Superior temporal gyrus (tissue), 1 donor: ENCODE measurements around the gene DUSP6.

Experiments
- DNase-seq: peaks from one replicate; pipeline ENCODE4 v3.0.0-alpha.2; 2016; ENCODE audit errors: extremely low spot score

Gene DUSP6

DNA sequence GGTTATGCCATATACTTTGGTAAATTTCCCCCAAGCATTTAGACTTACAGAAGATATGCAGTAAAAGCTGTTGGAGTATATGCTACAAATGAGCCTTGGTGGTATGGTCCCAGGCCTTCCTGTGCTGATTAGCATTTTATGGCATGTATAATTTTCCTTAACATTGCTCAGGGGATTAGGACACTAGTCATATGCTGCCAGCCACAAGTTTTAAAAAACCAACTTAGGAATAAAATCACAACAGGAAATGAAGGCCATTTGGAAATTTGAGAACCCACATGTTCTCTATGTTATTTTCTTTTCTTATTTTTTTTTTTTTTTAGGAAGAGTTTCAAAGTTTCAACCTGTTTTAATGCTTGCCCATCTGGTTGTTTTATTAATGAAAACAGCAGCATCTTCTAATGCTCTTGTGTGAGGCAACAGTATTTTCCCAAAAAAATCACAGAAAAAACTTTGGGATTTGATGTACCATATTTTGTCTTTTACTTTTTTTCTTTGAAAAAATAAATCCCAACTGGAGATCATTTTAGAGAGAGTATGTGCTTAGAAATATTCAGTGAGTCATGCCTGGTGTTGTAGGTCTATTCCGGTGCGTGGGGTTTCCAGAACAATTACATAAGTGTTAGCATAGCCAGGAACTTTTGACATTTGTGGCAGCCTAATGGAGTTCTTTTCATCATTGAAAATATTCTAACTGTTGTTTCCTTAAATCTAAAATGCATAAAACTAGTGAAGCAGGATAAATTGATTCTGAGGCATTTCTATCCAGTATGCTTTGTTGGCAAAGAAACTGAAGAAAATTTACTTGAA is 21.7 kb upstream of the DUSP6 start:
- DNase-seq: no peak

DNA sequence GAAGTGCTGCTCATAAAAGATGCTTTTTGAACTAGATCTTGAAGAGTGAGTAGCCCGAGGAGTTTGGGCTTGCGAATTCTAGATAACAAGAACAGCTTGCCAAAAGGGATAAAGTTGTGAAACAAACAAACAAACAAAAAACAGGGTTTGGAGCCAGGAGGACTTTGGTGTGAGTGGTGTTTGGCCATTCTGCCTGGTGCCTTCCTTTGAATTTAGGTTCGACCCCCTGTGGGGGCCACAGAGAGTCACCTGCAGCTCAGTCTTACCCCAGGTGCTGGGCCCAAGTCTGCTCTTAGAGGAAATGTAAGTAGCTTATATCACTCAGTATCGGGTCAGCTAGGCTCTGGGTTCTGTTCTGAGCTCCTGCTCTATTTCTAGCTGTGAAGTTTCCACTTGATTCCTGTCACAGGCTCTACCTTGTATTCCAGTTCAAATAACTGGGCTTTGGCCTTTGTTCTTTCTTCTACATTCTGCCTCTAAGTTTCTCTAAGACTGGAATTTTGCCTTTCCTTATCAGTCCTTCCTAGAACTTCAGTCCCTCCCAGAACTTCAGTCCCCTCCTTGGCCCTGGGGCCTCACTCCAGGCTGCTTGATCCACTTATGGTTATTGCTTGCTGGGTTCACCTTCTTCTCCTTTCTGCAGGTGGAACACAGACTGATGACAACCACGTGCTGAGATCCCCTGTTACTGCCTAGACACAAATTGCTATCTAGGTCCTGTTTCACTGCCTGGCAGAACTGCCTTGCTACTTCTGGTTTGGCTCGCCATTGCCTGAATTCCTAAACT is 20.5 kb upstream of the DUSP6 start:
- DNase-seq: no peak

DNA sequence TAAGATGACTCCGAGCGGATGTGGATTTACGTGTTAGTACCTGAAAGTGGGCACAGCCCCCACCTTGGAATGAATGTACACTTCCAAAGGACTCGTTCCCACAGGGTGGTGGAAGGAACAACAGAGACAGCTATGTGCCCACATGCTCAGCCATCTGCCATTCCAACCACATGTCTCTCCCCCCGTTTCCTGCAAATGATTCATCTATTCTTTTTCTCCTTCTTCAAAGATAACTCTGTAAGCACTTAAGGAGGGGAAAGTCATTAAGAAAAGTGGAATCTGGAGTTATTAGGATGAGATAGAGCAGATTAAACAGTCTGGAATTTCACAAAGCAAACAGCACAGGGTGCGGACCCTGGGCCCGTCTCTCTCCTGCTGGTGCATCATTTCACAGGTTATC is 18.5 kb upstream of the DUSP6 start:
- no peak for DNase-seq

DNA sequence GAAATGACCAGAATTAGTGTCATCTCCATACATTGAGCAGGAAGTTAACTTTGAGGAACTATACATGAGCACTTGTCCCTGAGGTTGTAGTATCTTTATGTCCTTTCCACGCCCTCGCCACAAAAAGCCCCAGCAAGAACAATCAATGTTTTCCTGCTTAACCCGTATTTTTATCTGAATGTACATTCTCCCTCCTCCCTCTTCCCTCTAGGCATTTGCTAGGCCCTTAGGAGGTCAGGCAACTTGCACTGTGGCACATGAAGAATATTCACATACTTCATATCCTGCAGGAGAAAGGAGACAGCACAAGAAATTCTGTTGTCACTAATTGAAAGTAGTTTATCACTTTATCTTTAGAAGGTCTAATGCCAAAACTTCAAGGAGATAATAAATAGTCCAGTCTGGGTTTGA is 18.1 kb upstream of the DUSP6 start:
- DNase-seq: no peak

DNA sequence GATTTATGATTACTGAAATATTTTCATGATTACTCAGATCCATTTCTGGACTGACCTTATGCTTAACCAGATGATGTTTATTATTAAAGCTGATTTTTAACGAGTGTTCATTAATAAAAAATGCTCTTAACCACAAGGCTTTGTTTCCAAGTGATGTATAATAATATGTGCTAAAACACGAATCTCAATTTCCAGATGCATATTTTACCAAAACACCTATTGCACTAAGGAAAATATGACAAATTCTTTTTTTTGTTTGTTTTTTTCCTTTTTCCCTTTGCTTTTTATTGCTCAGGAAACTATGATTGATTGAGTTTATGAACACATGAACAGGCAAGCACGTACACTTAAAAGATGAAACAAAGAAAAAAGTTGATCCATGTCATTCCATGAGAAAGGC is 16.9 kb upstream of the DUSP6 start:
- no peak for DNase-seq

DNA sequence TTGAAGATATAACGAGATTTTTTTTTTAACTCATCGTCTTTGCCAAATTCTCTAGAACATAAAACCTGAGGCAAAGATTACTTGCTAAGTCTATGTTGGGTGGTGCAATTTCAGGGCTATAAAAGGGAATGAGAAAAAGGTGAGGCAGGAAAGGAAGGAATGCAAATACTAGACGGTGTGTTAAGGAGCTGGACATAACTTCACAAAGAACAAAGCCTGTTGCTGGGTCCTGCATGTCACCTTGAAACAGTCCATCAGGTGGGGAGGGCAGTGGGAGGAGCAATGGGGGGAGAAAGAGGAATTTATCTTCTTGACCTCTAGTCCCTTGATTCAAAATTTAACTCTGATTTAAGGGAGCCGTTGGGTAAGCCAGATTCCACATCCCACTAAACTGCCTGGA is 16.1 kb upstream of the DUSP6 start:
- no peak for DNase-seq

DNA sequence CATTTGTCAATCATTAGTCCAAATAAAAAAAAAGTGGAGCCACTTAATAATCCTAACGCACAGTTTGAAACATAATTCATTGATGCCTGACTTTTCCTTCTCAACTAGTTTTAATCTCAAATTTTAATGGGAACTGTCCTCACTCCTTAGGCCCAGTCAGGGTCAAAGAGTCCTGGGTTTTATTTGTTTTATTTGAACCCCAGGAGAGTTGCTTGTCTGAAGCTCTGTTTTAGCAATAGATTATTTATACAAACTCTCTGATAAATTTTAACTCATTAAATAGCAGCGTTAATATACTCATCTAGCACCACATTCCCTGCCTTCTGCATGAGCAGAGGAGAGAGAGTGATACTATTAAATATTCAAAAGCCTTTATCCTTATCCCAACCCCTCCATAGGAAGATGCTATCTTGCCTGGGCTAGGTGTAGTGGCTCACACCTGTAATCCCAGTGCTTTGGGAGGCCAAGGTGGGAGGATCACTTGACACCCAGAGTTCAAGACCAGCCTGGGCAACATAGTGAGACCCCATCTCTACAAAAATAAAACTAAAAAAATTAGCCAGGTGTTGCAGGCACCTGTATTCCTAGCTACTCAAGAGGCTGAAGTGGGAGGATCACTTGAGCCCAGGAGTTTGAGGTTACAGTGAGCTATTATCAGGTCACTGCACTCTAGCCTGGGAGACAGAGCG is 14.5 kb upstream of the DUSP6 start:
- no peak for DNase-seq

DNA sequence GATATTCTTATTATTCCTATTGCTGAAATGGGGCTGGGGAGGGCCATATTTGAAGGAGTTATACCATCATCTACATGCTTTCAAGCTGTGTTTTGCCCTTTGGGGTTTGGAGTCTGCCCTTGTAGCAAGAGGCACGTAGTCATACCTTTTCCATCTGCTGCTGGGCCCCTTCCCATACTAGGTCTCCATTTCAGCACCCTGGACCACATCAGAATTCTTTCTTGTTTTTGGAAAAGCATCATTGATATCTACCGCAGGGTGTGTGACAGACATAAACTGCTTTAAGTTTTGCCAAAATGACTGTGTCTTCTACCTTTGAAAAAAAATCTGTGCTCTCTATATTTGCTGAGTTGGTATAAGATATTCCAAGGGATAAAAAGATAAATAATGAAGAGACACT is 12.3 kb upstream of the DUSP6 start:
- DNase-seq: no peak

DNA sequence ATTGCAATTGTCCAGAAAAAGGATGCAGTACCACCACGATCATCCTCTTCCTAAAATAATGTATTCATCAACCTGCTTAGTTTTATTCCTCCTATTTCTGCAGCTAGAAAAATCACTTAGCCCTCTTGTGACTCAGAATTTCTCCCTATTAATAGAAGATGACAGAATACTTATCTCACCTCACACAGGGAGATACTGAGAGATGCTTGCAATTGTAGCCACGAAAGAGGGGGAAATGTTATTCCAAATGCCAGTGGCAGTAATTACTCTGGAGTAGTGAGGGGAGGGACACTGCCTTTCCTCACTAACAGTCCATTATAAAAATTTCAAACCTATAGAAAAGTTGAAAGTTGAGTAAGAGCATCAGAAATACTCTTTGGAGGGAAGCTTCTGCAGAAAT is 11.8 kb upstream of the DUSP6 start:
- DNase-seq: no peak

DNA sequence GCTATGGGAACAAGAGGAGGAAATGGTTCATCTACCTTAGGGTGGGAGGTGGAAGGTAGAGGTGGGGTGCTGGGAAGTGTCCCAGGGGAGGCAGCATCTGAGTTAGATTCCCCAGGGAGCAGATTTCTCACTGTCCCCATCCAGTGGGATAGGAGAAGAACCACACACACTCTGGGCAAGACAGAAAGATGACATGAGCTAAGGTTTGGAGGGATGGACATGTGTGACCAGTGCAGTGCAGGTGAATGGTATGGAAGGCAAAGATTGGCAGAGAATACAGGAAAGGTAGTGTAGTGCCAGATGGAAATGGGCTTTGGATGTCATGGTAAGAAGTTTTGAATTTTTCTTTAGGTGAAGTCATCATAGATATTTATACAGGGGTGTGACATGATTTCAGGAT is 11.3 kb upstream of the DUSP6 start:
- DNase-seq: no peak

DNA sequence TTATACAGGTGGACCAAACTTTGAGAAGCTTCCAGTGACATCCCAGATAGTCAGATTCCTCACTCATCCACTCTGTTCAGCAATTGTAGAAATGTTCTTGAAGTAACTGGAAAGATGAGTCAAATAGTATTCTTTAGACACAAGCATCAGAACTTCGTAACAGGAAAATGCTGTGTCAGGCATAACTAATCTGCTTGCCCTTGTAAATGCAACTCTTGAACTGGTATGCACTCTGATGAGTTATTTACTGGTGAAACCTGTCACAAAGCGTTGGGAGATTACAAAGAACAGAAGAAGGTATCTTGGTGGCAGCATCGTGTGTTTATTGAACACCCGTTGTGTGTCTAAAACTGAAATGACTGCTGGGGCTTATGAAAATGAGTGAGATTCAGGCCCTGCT is 10.8 kb upstream of the DUSP6 start:
- DNase-seq: no peak

DNA sequence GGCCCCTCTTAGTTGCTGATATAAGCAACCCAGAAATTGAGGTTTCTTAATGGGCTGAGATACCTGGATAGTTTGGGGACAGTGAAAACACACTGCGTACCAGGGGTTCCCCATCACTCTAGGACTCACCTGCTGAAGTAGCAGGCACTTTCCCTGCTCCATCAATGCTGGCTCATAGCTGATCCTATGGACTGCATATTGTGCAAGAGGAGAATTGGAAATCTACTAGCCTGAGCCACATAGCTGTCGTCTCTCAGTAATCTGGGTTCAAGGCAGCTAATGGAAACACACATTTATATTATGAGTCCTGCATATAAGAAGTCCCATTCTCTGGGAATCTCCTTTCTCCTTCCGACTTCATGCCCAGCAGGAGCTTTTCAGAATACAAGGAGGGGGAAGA is 7.3 kb upstream of the DUSP6 start:
- DNase-seq: no peak

DNA sequence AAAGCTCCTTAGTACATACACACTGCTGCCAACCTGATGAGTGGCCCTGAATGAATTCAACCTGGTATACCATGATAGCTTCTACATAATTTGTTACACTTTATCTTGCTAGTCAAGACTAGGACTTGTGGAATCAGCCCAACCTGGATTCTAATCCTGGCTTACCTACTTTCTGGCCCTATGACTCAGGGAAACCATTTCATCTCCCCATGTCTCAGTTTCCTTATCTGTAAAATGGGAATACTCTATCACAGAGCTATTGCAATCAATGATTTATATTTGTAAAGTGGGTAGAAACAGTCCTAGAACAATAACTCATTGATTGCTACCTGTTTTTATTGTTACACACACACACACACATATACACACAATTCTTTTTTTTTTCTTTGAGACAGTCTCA is 6.5 kb upstream of the DUSP6 start:
- no peak for DNase-seq

DNA sequence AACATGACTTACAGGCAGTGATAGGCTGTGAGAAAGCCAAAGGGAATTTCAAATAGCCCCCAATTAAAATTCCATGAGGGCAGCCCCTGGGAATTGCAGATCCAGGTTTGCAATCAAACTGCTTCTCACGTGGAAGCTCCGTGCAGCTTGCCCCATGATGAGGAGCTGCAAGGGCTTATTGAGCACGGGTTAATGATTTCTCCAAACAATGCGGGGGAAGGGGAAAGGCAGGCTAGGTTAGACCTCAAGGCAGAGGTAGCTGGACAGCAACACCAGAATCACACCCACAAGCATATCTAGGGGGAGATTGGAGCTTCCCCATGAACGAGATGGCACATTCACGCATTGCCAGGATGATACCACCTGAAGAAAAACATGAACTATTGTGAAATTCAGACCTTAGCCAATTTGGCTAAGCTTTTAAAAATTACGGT is 5.0 kb upstream of the DUSP6 start:
- DNase-seq: no peak

DNA sequence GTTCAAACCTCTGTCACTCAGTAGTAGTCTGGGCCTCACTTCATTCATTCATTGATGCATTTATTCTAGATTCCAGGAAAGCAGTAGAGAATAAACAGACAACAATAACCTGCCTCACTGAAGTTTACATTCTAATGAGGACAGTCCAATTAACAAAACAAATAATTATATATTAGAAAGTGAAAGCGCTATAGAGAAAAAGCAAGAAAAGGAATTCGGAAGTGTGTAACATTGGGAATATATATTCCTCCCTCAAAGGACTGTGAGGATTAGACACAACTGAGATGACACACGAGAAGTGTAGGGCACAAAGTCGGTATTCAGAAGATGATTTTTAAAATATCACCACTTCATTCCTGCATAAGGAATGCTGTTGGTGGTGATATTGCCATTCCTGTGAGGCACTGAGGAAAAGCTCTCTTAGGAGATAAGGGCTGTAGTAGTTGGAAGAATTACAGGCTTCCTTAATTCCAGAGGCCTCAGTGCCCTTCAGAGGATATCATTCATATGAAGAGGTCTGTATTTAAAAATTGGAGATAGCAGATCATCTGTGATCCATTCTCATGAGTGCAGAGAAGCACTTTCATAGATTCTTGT is 3.9 kb upstream of the DUSP6 start:
- no peak for DNase-seq

DNA sequence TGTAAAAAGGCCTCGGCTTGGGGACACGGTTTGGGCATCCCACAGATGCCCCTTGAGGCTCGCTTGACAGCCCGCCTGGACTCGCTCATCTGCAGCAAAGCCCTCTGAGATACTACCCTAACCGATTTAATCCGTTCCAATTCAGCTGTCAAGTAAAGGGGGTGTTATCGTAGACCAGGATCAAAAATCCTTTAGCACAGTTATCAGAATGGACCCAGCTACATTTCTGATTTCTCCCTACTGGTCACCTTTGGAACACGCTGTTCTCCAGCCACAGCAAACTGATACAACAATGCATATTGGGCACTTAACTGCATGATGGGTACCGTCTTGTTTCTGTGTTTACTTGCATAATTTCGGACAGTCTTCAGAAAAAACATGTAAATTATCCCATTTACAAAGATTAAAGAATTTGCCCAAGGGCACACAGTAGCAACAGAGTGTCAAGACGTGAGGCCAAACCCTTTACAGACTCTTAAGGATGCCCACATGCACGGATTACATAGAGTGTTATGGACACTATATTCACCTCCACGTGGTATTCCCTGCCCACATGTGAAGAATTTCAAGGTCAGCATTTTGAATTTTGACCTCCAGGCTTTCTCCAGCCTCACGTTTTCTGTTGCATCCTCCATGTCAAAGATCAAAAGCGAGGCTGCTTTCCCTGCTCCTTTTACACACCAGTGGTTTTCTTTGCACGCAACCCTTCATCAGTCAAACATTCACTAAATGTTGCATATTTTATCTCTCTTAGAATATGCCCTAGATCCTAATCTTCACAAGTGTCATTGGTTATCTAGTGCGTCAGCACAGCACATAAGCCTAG is 3.2 kb upstream of the DUSP6 start:
- no peak for DNase-seq

DNA sequence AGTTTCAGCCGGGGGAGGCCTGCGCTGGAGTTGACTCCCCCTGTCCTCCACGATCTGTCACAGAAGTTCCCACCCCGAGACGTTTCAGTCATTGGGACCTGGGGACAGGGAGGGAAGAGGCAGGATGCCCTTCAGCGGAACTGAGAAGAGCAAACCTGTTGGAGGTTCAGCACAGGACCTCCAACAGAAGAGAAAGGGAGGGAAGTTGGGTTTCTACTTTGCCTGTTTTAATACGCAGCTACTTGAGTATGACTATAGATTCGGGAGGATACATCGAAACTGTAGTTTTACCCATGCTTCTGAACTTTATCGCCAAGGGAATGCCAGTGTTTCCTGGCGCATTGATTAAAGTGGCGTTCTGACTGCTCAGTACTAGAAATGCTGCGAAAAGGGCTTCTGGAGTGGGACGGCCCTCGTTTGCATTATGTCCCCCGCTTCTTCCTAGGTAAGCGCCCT is 2.3 kb upstream of the DUSP6 start:
- no peak for DNase-seq

DNA sequence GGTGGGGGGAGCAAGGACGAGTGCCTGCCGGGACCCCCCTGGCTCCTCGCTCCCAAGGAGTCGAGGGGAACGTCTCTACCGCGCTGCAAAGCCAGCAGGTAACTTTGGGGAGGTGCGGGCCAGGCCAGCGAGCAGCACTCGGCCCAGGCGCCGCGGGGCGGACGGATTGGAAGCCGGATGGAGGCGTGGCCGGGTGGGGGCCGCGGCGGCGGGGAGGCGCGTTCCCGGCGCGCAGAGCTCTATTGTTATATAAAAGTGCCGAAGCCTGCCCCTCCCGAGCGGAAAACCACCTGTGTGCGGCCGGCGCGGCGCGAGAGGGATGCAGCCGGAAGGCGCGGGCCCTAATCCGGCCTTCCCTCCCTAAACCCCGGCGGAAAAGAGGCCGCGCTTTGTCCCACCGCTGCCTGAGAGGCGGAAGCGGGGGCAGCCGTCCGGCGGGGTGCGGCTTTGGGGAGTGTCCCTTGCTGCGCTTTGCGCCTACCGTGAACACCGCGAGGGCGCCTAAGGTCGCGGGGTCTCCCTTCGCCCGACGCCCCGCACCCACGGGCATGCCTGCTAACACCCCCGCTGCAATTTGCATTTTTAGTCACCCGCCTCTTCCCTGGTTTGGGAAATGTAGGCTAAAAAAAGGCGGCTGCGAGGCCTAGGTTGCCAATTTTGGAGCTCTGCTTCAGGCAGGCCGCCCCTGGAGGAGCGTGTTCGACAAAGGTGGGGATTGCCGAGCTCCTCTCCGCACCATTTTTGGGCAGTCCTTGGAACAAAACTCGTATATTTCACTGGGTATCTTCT is 1.7 kb upstream of the DUSP6 start:
- no peak for DNase-seq

DNA sequence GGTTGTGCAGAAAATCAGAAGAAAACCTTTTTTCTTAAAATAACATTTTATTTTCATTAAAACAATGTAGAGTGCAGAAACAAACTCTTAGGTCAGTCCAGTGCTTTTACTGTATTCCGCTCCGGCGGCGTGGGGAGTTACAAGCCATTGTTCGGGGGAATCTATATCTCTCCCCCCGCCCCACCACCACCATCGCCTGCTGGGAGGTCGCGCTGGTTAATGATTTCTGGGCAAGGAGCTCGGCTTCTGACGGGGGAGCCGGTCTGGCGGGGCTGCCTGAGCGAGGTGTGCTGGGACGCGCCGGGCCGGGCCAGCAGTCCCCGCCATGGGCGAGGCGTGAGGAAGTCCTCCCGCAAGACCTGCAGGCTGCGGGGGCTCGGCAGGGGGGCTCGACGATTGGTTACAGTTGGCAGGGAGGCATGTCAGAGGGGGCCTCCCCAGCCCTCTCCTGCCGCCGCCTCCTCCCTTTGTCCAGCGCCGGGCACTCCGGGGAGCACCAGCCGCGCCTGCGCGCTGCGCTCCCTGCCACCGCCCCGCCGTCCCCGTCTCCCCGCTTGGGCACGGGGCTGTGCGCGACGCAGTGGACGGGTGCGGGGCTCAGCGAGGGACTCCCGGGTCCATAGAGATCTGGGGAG is 1.0 kb upstream of the DUSP6 start:
- DNase-seq: no peak

DNA sequence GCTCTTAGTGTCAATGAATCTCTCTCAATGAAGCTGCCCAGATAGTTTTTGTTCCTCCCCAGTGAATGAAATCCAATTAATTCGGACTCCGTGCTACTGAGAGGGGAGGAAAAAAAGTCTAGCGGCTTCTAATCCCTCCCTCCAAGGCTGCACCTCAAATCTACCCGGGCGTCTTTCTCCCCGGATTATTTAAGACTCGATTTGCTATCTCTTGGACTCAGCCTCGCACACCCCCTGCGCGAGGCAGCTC is 134 bp downstream of the DUSP6 start:
- DNase-seq: no peak
